Lung (tissue), 12 donors: ENCODE results near the gene DFFA. TPM values are rescaled to one million over a fixed set of nuclear protein-coding genes. Genes with fewer than 3 reads are reported as not detected.
"Not testable (repeated sequence)": the region's sequence is repeated elsewhere in the genome, so short reads cannot be mapped to it uniquely, and the experiment has no call there.

ENCODE experiments used
- ATAC-seq: fragments of 200-7000 bp; cut with Tn5 transposase; one replicate; pipeline ENCODE4 v1.9.1; 2020; ENCODE audit warnings: moderate number of reproducible peaks; ENCODE audit not compliant: insufficient read depth, low FRiP score
- DNase-seq, 3 donors: peaks; one replicate each; pipeline ENCODE4 v3.0.0-alpha.2; 2013 to 2017
- H3K27ac ChIP-seq, 2 donors: one replicate each; pipeline ENCODE4 v1.5.1; 2013; ENCODE audit warnings: mild to moderate bottlenecking in 2 of 2, moderate library complexity in 2 of 2, control low read depth in 1 of 2, inconsistent platforms in 1 of 2, low read depth in 1 of 2, low read length in 1 of 2
- H3K27me3 ChIP-seq, 3 donors: one replicate each; pipeline ENCODE4 v1.5.1; 2013; ENCODE audit warnings: low read length in 2 of 3; ENCODE audit not compliant: control insufficient read depth in 3 of 3, insufficient read depth in 3 of 3
- H3K36me3 ChIP-seq, 4 donors: one replicate each; pipeline ENCODE4 v1.5.1; 2013; ENCODE audit warnings: low read length in 4 of 4, mild to moderate bottlenecking in 1 of 4, moderate library complexity in 1 of 4; ENCODE audit not compliant: control insufficient read depth in 4 of 4, insufficient read depth in 4 of 4
- H3K4me1 ChIP-seq, 5 donors: one replicate each; pipeline ENCODE4 v1.5.1; 2013; ENCODE audit warnings: low read length in 5 of 5, mild to moderate bottlenecking in 2 of 5, moderate library complexity in 1 of 5; ENCODE audit not compliant: control insufficient read depth in 5 of 5, insufficient read depth in 5 of 5
- H3K4me3 ChIP-seq: one replicate; pipeline ENCODE4 v1.5.1; 2013; ENCODE audit warnings: mild to moderate bottlenecking, control low read depth, moderate library complexity
- H3K9ac ChIP-seq, 2 donors: one replicate each; pipeline ENCODE4 v1.5.1; 2013; ENCODE audit warnings: low read length in 2 of 2, control low read depth in 1 of 2; ENCODE audit not compliant: insufficient read depth in 1 of 2
- H3K9me3 ChIP-seq, 4 donors: one replicate each; pipeline ENCODE4 v1.5.1; 2013; ENCODE audit warnings: low read length in 3 of 4, mild to moderate bottlenecking in 1 of 4, moderate library complexity in 1 of 4; ENCODE audit not compliant: control insufficient read depth in 4 of 4, insufficient read depth in 3 of 4
- CTCF ChIP-seq: IDR thresholded peaks from 2 replicates; pipeline ENCODE4 v1.5.1; 2012; ENCODE audit warnings: mild to moderate bottlenecking; ENCODE audit errors: control extremely low read depth, extremely low read depth
- WGBS, 2 donors: extraction: QIAGEN DNeasy Blood & Tissue Kit; methylation state at CpG; one replicate each; pipeline ENCODE4 v1.1.7; 2013; 5-methylcytosine and 5-hydroxymethylcytosine counted together
- polyA plus RNA-seq, 2 donors: library from polyadenylated mRNA; stranded (reverse); fragments of 200-250 nt; gene quantifications; one replicate each; pipeline ENCODE4 v1.2.1, GENCODE V29; 2013
- total RNA-seq, 2 donors: library from RNA; depleted of rRNA in 1 of 2; stranded (reverse); fragments of >200 nt in 1 of 2; gene quantifications; one replicate each; pipeline ENCODE4 v1.2.1, GENCODE V29; 2014 to 2021
- donor health status: control.
- donor health status: control.
- donor health status: Bipolar disorder and iron deficiency.
- donor health status: healthy.
- donor health status: DM: yes; HTN: yes; CAD: no.

DFFA gene
- total and polyA plus RNA-seq, 4 donors, result 13.8 to 37.4 (median 27.1) TPM

GRCh38 chr1:10459184-10459583, 13.1 kb downstream of the DFFA start:
- no peak for ATAC-seq
- DNase-seq, result no peak

GRCh38 chr1:10457875-10458274, 14.5 kb downstream of the DFFA start:
- no peak for ATAC-seq

More at GRCh38 chr1:10459184-10459583, 13.1 kb downstream of the DFFA start:
- Histone ChIP-seq H3K36me3 (peaks cover 0 to 20% (median 7%) of the 10 kb centered on the region in 4 donors), H3K9ac (no peak overlapping the region), H3K9me3 (no peaks in the 10 kb centered on the region), H3K27me3 (no peaks in the 10 kb centered on the region), H3K4me3 (no peak overlapping the region), H3K27ac (no peak overlapping the region), H3K4me1 (peaks cover 0 to 5% (median 0%) of the 10 kb centered on the region in 5 donors)
- TF ChIP-seq CTCF, result no peak
- 38 to 45% methylated on average over 3 of the region's 3 CpGs for WGBS, 2 donors

DNA sequence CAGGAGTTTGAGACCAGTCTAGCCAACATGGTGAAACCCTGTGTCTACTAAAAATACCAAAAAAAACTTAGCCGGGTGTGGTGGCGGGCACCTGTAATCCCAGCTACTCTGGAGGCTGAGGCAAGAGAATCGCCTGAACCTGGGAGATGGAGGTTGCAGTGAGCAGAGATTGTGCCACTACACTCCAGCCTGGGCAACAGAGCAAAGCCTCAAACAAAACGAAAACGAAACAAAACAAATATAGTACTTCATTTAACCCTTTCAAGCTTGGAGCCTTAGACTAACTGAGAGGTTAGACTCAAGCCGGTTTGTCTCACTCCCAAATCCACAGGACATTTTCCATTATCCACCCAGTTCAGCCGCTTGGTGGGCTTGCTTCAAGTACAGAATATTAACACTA, 14.9 kb downstream of the DFFA start:
- peaks cover 0 to 11% (median 4%) of the 10 kb centered on the region in 4 donors for H3K36me3 ChIP-seq
- not testable (repeated sequence) for H3K27me3 ChIP-seq, H3K9ac ChIP-seq, H3K4me1 ChIP-seq, ATAC-seq, DNase-seq, H3K9me3 ChIP-seq, H3K4me3 ChIP-seq
- 55 to 72% methylated on average over 7 of the region's 7 CpGs for WGBS, 2 donors
- peak overlapping the region in 1 of 2 donors; percentile 1 for H3K27ac ChIP-seq

More at GRCh38 chr1:10457875-10458274, 14.5 kb downstream of the DFFA start:
- peak overlapping the region in 1 of 2 donors; percentile 1 for H3K27ac ChIP-seq
- H3K4me3 ChIP-seq, result no peak overlapping the region
- no peaks in the 10 kb centered on the region for H3K9me3 ChIP-seq
- no peaks in the 10 kb centered on the region for H3K27me3 ChIP-seq
- DNase-seq, result no peak
- WGBS, 2 donors, result 64 to 83% methylated on average over 9 of the region's 9 CpGs
- no peak for TF ChIP-seq CTCF
- H3K36me3 ChIP-seq, result peaks cover 0 to 15% (median 6%) of the 10 kb centered on the region in 4 donors
- peaks cover 0 to 4% (median 0%) of the 10 kb centered on the region in 5 donors for H3K4me1 ChIP-seq
- H3K9ac ChIP-seq, result no peak overlapping the region

DNA sequence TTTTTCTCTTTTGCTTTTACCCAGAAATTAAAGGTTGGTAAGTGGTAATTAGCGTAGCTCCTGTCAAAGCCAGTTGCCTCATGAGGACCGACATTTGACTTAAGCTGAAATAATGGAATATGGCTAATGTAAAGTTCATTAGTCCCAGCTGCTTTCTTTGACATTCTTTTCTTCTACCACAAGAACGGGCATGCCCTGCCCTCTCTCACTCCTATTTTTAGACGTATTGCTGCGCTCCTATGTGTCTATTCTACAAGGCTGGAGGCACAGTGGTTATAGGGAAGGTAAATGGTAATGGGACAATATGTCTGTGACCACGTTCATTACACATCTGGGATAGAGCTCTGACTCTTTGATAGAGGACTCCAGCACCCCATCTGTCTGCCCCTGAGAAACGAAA, 15.7 kb downstream of the DFFA start:
- no peaks in the 10 kb centered on the region for H3K27me3 ChIP-seq
- H3K4me3 ChIP-seq, result no peak overlapping the region
- no peak for ATAC-seq
- H3K4me1 ChIP-seq, result peaks cover 0 to 3% (median 0%) of the 10 kb centered on the region in 5 donors
- H3K36me3 ChIP-seq, result peaks cover 0 to 9% (median 4%) of the 10 kb centered on the region in 4 donors
- no peak for DNase-seq
- WGBS, 2 donors, result 83% methylated on average over 7 of the region's 7 CpGs
- H3K9ac ChIP-seq, result no peak overlapping the region
- H3K27ac ChIP-seq, result no peak overlapping the region
- no peak for TF ChIP-seq CTCF
- no peaks in the 10 kb centered on the region for H3K9me3 ChIP-seq
